Superior temporal gyrus (tissue), 1 donor: ENCODE measurements around the gene RUBCN.
A peak's percentile ranks its signal among the peaks of the same experiment; 100 is the strongest.
"Not testable (repeated sequence)": the region's sequence is repeated elsewhere in the genome, so short reads cannot be mapped to it uniquely, and the experiment has no call there.

ENCODE experiments used
- DNase-seq: peaks from one replicate; pipeline ENCODE4 v3.0.0-alpha.2; 2016; ENCODE audit errors: extremely low spot score

RUBCN gene

GRCh38 chr3:197658706-197659105 lies 78.0 kb downstream of the RUBCN start:
- not testable (repeated sequence) for DNase-seq

- DNase-seq = not testable (repeated sequence)
Measured at GRCh38 chr3:197657541-197658292, 79.0 kb downstream of the RUBCN start.

GRCh38 chr3:197656960-197657359 lies 79.7 kb downstream of the RUBCN start:
- not testable (repeated sequence) for DNase-seq

GRCh38 chr3:197656129-197656528 lies 80.6 kb downstream of the RUBCN start:
- DNase-seq = not testable (repeated sequence)

- DNase-seq = not testable (repeated sequence)
Measured at GRCh38 chr3:197654998-197655330, 81.7 kb downstream of the RUBCN start.

GRCh38 chr3:197654090-197654997 lies 82.4 kb downstream of the RUBCN start:
- DNase-seq = not testable (repeated sequence)

- not testable (repeated sequence) for DNase-seq
Measured at GRCh38 chr3:197652860-197653259, 83.8 kb downstream of the RUBCN start.

- DNase-seq = not testable (repeated sequence)
Measured at GRCh38 chr3:197647649-197648048, 89.1 kb downstream of the RUBCN start.

GRCh38 chr3:197647191-197647590 lies 89.5 kb downstream of the RUBCN start:
- not testable (repeated sequence) for DNase-seq

- not testable (repeated sequence) for DNase-seq
Measured at GRCh38 chr3:197646294-197646693, 90.4 kb downstream of the RUBCN start.

- DNase-seq = not testable (repeated sequence)
Measured at GRCh38 chr3:197637556-197637955, 99.1 kb downstream of the RUBCN start.

- DNase-seq = not testable (repeated sequence)
Measured at GRCh38 chr3:197631989-197632388, 104.7 kb downstream of the RUBCN start.

GRCh38 chr3:197630766-197631165 lies 105.9 kb downstream of the RUBCN start:
- DNase-seq = not testable (repeated sequence)

- not testable (repeated sequence) for DNase-seq
Measured at GRCh38 chr3:197629286-197629685, 107.4 kb downstream of the RUBCN start.

GRCh38 chr3:197627772-197628523 lies 108.8 kb downstream of the RUBCN start:
- peak; percentile 76 for DNase-seq

- DNase-seq = not testable (repeated sequence)
Measured at GRCh38 chr3:197627158-197627771, 109.4 kb downstream of the RUBCN start.

- DNase-seq = not testable (repeated sequence)
Measured at GRCh38 chr3:197626404-197627157, 110.1 kb downstream of the RUBCN start.

- not testable (repeated sequence) for DNase-seq
Measured at GRCh38 chr3:197621478-197621877, 115.2 kb downstream of the RUBCN start.
